ENCODE results near the gene PALS1. TPM values are rescaled to one million over a fixed set of nuclear protein-coding genes. Genes with fewer than 3 reads are reported as not detected.

PALS1 gene
- total and polyA plus RNA-seq, 4 donors, result 7.4 to 26.8 (median 17.6) TPM

DNA sequence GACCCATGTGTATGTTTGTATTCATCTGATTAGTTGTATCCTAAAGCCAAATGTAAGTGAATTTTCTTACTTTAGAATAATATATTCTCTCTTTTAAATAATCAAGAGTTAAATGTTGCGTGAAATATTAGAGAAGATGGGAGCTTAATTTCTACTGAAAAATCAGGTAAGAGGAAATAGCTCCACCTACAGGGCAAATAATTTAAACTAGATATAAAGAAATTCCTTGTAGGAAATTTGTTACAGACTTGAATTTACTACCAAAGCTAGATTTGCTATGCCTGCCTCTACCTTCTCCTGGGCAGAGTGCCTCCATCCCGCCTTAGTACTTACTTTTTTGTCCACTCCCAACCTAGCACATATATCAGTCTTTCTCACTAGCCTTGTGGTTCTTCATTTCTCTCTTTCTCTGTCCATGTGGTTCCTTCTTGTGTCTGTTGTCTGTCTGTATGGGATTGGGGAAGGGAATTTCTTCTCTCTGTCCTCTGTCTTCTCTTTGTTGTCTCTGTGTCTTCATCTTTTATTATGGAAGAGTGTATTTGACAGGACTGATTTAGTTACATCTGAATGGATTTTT is 44.7 kb downstream of the PALS1 start:
- ATAC-seq (ENCODE audit: low FRiP score) (no peak), DNase-seq (no peak)
- Histone ChIP-seq H3K4me3 (ENCODE audit: low read length in 2 of 2) (no peak overlapping the region), H3K36me3 (ENCODE audit: control insufficient read depth in 1 of 2, insufficient read depth in 2 of 2, low read length in 1 of 2) (no peaks in the 10 kb centered on the region), H3K27me3 (ENCODE audit: control insufficient read depth in 1 of 2, insufficient read depth in 2 of 2, low read length in 1 of 2) (no peaks in the 10 kb centered on the region), H3K27ac (ENCODE audit: low read depth in 1 of 2, low read length in 2 of 2) (no peak overlapping the region), H3K9me3 (ENCODE audit: control insufficient read depth, low read length) (no peaks in the 10 kb centered on the region), H3K4me1 (ENCODE audit: control insufficient read depth in 1 of 2, insufficient read depth in 2 of 2, low read length in 2 of 2) (no peaks in the 10 kb centered on the region)
- intact Hi-C loops (cut with DNase I), result loop anchor here (2.0 kb wide), 1 partner anchor 119 kb away; no protein-coding TSS in a partner anchor
- WGBS, 2 donors, result 26 to 29% methylated on average over 2 of the region's 2 CpGs

Other genes starting within 250 kb of the PALS1 start
- gene GARIN2, start 52.0 kb upstream of the PALS1 start, total RNA-seq, result under 1 TPM in 1 of 2 donors, not detected in 1; 0.45 TPM
- gene GARIN2, start 52.0 kb upstream of the PALS1 start, polyA plus RNA-seq, result under 1 TPM in 1 of 2 donors, not detected in 1; 0.13 TPM
- gene ATP6V1D, start 118.4 kb downstream of the PALS1 start, total RNA-seq, result 10 to 100 TPM; 47.7 to 50.3 TPM
- gene ATP6V1D, start 118.4 kb downstream of the PALS1 start, polyA plus RNA-seq, result 10 to 100 TPM; 37.6 to 65.4 TPM
- 10 to 100 TPM; 56.8 to 61.4 TPM for gene EIF2S1, start 118.9 kb downstream of the PALS1 start, total RNA-seq
- 10 to 100 TPM; 53.8 to 81.0 TPM for gene EIF2S1, start 118.9 kb downstream of the PALS1 start, polyA plus RNA-seq
- 1 to 10 TPM; 1.3 to 1.9 TPM for gene PLEK2, start 170.7 kb downstream of the PALS1 start, total RNA-seq
- 1 to 10 TPM in 1 of 2 donors, under 1 TPM in 1; 0.87 to 5.3 TPM for gene PLEK2, start 170.7 kb downstream of the PALS1 start, polyA plus RNA-seq
- 1 to 10 TPM; 2.2 to 4.8 TPM for gene TMEM229B, start 247.3 kb downstream of the PALS1 start, total RNA-seq
- 1 to 10 TPM in 1 of 2 donors, under 1 TPM in 1; 0.28 to 2.4 TPM for gene TMEM229B, start 247.3 kb downstream of the PALS1 start, polyA plus RNA-seq

Measured in aorta (tissue), 5 donors.